Activated T-helper 1 cell treated with anti-CD3 and anti-CD28 coated beads, Interleukin-12 subunit alpha, Interleukin-12 subunit beta, Interleukin-2, Interleukin-4 antibody, amounts not matched to agents 30 ng/mL and 10 ng/mL and 1 ng/mL, durations not matched to agents 14 hours and 24 hours and 36 hours (primary cell): ENCODE measurements around the gene PLCL1. TPM values are rescaled to one million over a fixed set of nuclear protein-coding genes. Genes with fewer than 3 reads are reported as not detected.

Experiments used
- DNase-seq: peaks from one replicate; pipeline ENCODE4 v3.0.0; 2021; ENCODE audit warnings: low spot score
- H3K27ac Mint-ChIP-seq: one replicate; pipeline ENCODE4 v1.8.0; 2021; ENCODE audit warnings: mild to moderate bottlenecking, mixed read lengths
- H3K27me3 Mint-ChIP-seq: one replicate; pipeline ENCODE4 v1.8.0; 2022; ENCODE audit warnings: mild to moderate bottlenecking, moderate library complexity, mixed read lengths; ENCODE audit not compliant: insufficient read depth
- H3K36me3 Mint-ChIP-seq: one replicate; pipeline ENCODE4 v1.8.0; 2021; ENCODE audit warnings: low read depth, mixed read lengths
- H3K4me1 Mint-ChIP-seq: one replicate; pipeline ENCODE4 v1.8.0; 2021; ENCODE audit warnings: low read depth, mixed read lengths
- H3K4me3 Mint-ChIP-seq: one replicate; pipeline ENCODE4 v1.8.0; 2021; ENCODE audit warnings: mild to moderate bottlenecking, moderate library complexity, mixed read lengths
- H3K9me3 Mint-ChIP-seq: one replicate; pipeline ENCODE4 v1.8.0; 2021; ENCODE audit warnings: mixed read lengths
- intact Hi-C: fragments of 100-400 bp; cut with micrococcal nuclease; formaldehyde crosslinking; loops from one replicate; pipeline ENCODE4 v1.15.1; 2024
- total RNA-seq: library from RNA; stranded (reverse); gene quantifications from 2 replicates; pipeline ENCODE4 v1.2.3, GENCODE V29; 2022

Gene PLCL1
- total RNA-seq, 1 donor from 2014 or later, result 0.62 TPM

GRCh38 chr2:197943731-197944130 lies 139.3 kb downstream of the PLCL1 start:
- intact Hi-C loops, result no loop called here
- H3K36me3 Mint-ChIP-seq, result no peaks in the 10 kb centered on the region
- H3K9me3 Mint-ChIP-seq, result no peaks in the 10 kb centered on the region
- no peak overlapping the region for H3K27ac Mint-ChIP-seq
- H3K4me3 Mint-ChIP-seq, result no peak overlapping the region
- H3K27me3 Mint-ChIP-seq, result no peaks in the 10 kb centered on the region
- no peak for DNase-seq
- H3K4me1 Mint-ChIP-seq, result peaks cover 16% of the 10 kb centered on the region

GRCh38 chr2:197944416-197945096 lies 140.2 kb downstream of the PLCL1 start:
- Mint-ChIP-seq H3K27me3 (no peaks in the 10 kb centered on the region), H3K4me1 (peaks cover 16% of the 10 kb centered on the region), H3K4me3 (no peak overlapping the region), H3K9me3 (no peaks in the 10 kb centered on the region), H3K36me3 (no peaks in the 10 kb centered on the region), H3K27ac (no peak overlapping the region)
- no peak for DNase-seq
- intact Hi-C loops, result no loop called here

- Mint-ChIP-seq H3K4me3 (no peak overlapping the region), H3K36me3 (no peaks in the 10 kb centered on the region), H3K27ac (no peak overlapping the region), H3K4me1 (peaks cover 16% of the 10 kb centered on the region), H3K27me3 (no peaks in the 10 kb centered on the region), H3K9me3 (no peaks in the 10 kb centered on the region)
- intact Hi-C loops, result no loop called here
- no peak for DNase-seq
These were observed 142.2 kb downstream of the PLCL1 start for GRCh38 chr2:197946562-197946961.

- H3K27ac Mint-ChIP-seq, result no peak overlapping the region
- DNase-seq, result no peak
- no peaks in the 10 kb centered on the region for H3K27me3 Mint-ChIP-seq
- intact Hi-C loops, result no loop called here
- H3K9me3 Mint-ChIP-seq, result no peaks in the 10 kb centered on the region
- H3K36me3 Mint-ChIP-seq, result no peaks in the 10 kb centered on the region
- H3K4me1 Mint-ChIP-seq, result peaks cover 16% of the 10 kb centered on the region
- no peak overlapping the region for H3K4me3 Mint-ChIP-seq
These were observed 142.9 kb downstream of the PLCL1 start for GRCh38 chr2:197947219-197947757.

GRCh38 chr2:197949224-197949623 lies 144.8 kb downstream of the PLCL1 start:
- Mint-ChIP-seq H3K27ac (no peak overlapping the region), H3K4me1 (peaks cover 13% of the 10 kb centered on the region), H3K36me3 (no peaks in the 10 kb centered on the region), H3K9me3 (peaks cover 4% of the 10 kb centered on the region), H3K4me3 (no peak overlapping the region), H3K27me3 (no peaks in the 10 kb centered on the region)
- no peak for DNase-seq
- intact Hi-C loops, result no loop called here

- peaks cover 4% of the 10 kb centered on the region for H3K9me3 Mint-ChIP-seq
- no peak overlapping the region for H3K27ac Mint-ChIP-seq
- no peaks in the 10 kb centered on the region for H3K27me3 Mint-ChIP-seq
- intact Hi-C loops, result loop anchor here (5.0 kb wide), 1 partner anchor 148 kb away; the partner anchor contains the start of gene PLCL1
- H3K4me3 Mint-ChIP-seq, result no peak overlapping the region
- H3K36me3 Mint-ChIP-seq, result no peaks in the 10 kb centered on the region
- no peak for DNase-seq
- H3K4me1 Mint-ChIP-seq, result peaks cover 10% of the 10 kb centered on the region
These were observed 145.6 kb downstream of the PLCL1 start for GRCh38 chr2:197950006-197950405.

GRCh38 chr2:197950724-197951123 lies 146.3 kb downstream of the PLCL1 start:
- H3K36me3 Mint-ChIP-seq, result no peaks in the 10 kb centered on the region
- no peak for DNase-seq
- peaks cover 9% of the 10 kb centered on the region for H3K4me1 Mint-ChIP-seq
- no peak overlapping the region for H3K27ac Mint-ChIP-seq
- intact Hi-C loops, result loop anchor here (5.0 kb wide), 1 partner anchor 148 kb away; the partner anchor contains the start of gene PLCL1
- H3K4me3 Mint-ChIP-seq, result no peak overlapping the region
- peaks cover 4% of the 10 kb centered on the region for H3K9me3 Mint-ChIP-seq
- H3K27me3 Mint-ChIP-seq, result no peaks in the 10 kb centered on the region

- no peaks in the 10 kb centered on the region for H3K27me3 Mint-ChIP-seq
- no peak overlapping the region for H3K27ac Mint-ChIP-seq
- H3K4me1 Mint-ChIP-seq, result peaks cover 9% of the 10 kb centered on the region
- H3K9me3 Mint-ChIP-seq, result peaks cover 7% of the 10 kb centered on the region
- H3K4me3 Mint-ChIP-seq, result no peak overlapping the region
- intact Hi-C loops, result loop anchor here (1.0 to 5.0 kb wide), 4 partner anchors 48 to 150 kb away; partner anchors contain the start of gene PLCL1
- no peak for DNase-seq
- H3K36me3 Mint-ChIP-seq, result peaks cover 3% of the 10 kb centered on the region
These were observed 148.3 kb downstream of the PLCL1 start for GRCh38 chr2:197952540-197953202.

GRCh38 chr2:197954328-197954727 lies 149.9 kb downstream of the PLCL1 start:
- DNase-seq, result no peak
- no peak overlapping the region for H3K4me3 Mint-ChIP-seq
- peaks cover 9% of the 10 kb centered on the region for H3K4me1 Mint-ChIP-seq
- no peak overlapping the region for H3K27ac Mint-ChIP-seq
- no peaks in the 10 kb centered on the region for H3K27me3 Mint-ChIP-seq
- intact Hi-C loops, result loop anchor here (5.0 kb wide), 1 partner anchor 152 kb away; the partner anchor contains the start of gene PLCL1
- peaks cover 7% of the 10 kb centered on the region for H3K9me3 Mint-ChIP-seq
- peaks cover 3% of the 10 kb centered on the region for H3K36me3 Mint-ChIP-seq

- Mint-ChIP-seq H3K9me3 (peaks cover 12% of the 10 kb centered on the region), H3K27ac (no peak overlapping the region), H3K36me3 (peaks cover 3% of the 10 kb centered on the region), H3K4me1 (peaks cover 9% of the 10 kb centered on the region), H3K27me3 (no peaks in the 10 kb centered on the region), H3K4me3 (no peak overlapping the region)
- intact Hi-C loops, result no loop called here
- no peak for DNase-seq
These were observed 154.3 kb downstream of the PLCL1 start for GRCh38 chr2:197958592-197959150.

GRCh38 chr2:197959383-197959782 lies 155.0 kb downstream of the PLCL1 start:
- Mint-ChIP-seq H3K9me3 (peaks cover 19% of the 10 kb centered on the region), H3K27ac (no peak overlapping the region), H3K27me3 (no peaks in the 10 kb centered on the region), H3K4me3 (no peak overlapping the region), H3K36me3 (peaks cover 3% of the 10 kb centered on the region), H3K4me1 (peaks cover 2% of the 10 kb centered on the region)
- intact Hi-C loops, result no loop called here
- no peak for DNase-seq

GRCh38 chr2:197960786-197961185 lies 156.4 kb downstream of the PLCL1 start:
- H3K27ac Mint-ChIP-seq, result no peak overlapping the region
- peaks cover 8% of the 10 kb centered on the region for H3K36me3 Mint-ChIP-seq
- intact Hi-C loops, result no loop called here
- H3K27me3 Mint-ChIP-seq, result no peaks in the 10 kb centered on the region
- DNase-seq, result no peak
- no peaks in the 10 kb centered on the region for H3K4me1 Mint-ChIP-seq
- H3K9me3 Mint-ChIP-seq, result peaks cover 31% of the 10 kb centered on the region
- no peak overlapping the region for H3K4me3 Mint-ChIP-seq

- peaks cover 5% of the 10 kb centered on the region for H3K36me3 Mint-ChIP-seq
These were observed 160.3 kb downstream of the PLCL1 start for GRCh38 chr2:197964720-197965119.

More at GRCh38 chr2:197964720-197965119, 160.3 kb downstream of the PLCL1 start:
- Mint-ChIP-seq H3K9me3 (peaks cover 28% of the 10 kb centered on the region), H3K4me1 (no peaks in the 10 kb centered on the region), H3K27me3 (no peaks in the 10 kb centered on the region), H3K4me3 (no peak overlapping the region), H3K27ac (no peak overlapping the region)
- no peak for DNase-seq
- intact Hi-C loops, result no loop called here
